HEK293T (cell line): ENCODE measurements around the gene ALLC.
"Not testable (repeated sequence)": the region's sequence is repeated elsewhere in the genome, so short reads cannot be mapped to it uniquely, and the experiment has no call there.

Experiments
- ARNT ChIP-seq: fragments of 450-650 bp; IDR thresholded peaks from 2 replicates; pipeline ENCODE4 v1.6.1; 2017; ENCODE audit warnings: mild to moderate bottlenecking
- BHLHE40 ChIP-seq: fragments of 450-650 bp; IDR thresholded peaks from 2 replicates; pipeline ENCODE4 v1.6.1; 2016; ENCODE audit warnings: mild to moderate bottlenecking, moderate library complexity, borderline replicate concordance
- CTBP1 ChIP-seq: fragments of 450-650 bp; IDR thresholded peaks from 2 replicates; pipeline ENCODE4 v1.6.1; 2016; ENCODE audit warnings: borderline replicate concordance
- FOXK2 ChIP-seq: fragments of 450-650 bp; IDR thresholded peaks from 2 replicates; pipeline ENCODE4 v1.6.1; 2016; ENCODE audit warnings: mild to moderate bottlenecking
- FOXM1 ChIP-seq: fragments of 450-650 bp; IDR thresholded peaks from 2 replicates; pipeline ENCODE4 v1.6.1; 2017; ENCODE audit warnings: mild to moderate bottlenecking, borderline replicate concordance
- HDGF ChIP-seq: fragments of 450-650 bp; IDR thresholded peaks from 2 replicates; pipeline ENCODE4 v1.6.1; 2017; ENCODE audit warnings: antibody characterized with exemption, borderline replicate concordance
- L3MBTL2 ChIP-seq: fragments of 450-650 bp; conservative IDR thresholded peaks from 2 replicates; pipeline ENCODE4 v1.6.1; 2016; ENCODE audit warnings: mild to moderate bottlenecking
- NFRKB ChIP-seq: fragments of 450-650 bp; IDR thresholded peaks from 2 replicates; pipeline ENCODE4 v1.6.1; 2016; ENCODE audit warnings: mild to moderate bottlenecking, moderate library complexity
- SP1 ChIP-seq: fragments of 450-650 bp; IDR thresholded peaks from 2 replicates; pipeline ENCODE4 v1.6.1; 2017
- SUZ12 ChIP-seq: fragments of 450-650 bp; IDR thresholded peaks from 2 replicates; pipeline ENCODE4 v1.6.1; 2016; ENCODE audit warnings: mild to moderate bottlenecking
- TARDBP ChIP-seq: fragments of 450-650 bp; IDR thresholded peaks from 2 replicates; pipeline ENCODE4 v1.6.1; 2016
- ZNF384 ChIP-seq: fragments of 450-650 bp; IDR thresholded peaks from 2 replicates; pipeline ENCODE4 v1.6.1; 2016
- TF ChIP-seq, protein P1 (sequence below): fragments of 450-650 bp; IDR thresholded peaks from 2 replicates; pipeline ENCODE4 v1.6.1; 2016

DNA sequence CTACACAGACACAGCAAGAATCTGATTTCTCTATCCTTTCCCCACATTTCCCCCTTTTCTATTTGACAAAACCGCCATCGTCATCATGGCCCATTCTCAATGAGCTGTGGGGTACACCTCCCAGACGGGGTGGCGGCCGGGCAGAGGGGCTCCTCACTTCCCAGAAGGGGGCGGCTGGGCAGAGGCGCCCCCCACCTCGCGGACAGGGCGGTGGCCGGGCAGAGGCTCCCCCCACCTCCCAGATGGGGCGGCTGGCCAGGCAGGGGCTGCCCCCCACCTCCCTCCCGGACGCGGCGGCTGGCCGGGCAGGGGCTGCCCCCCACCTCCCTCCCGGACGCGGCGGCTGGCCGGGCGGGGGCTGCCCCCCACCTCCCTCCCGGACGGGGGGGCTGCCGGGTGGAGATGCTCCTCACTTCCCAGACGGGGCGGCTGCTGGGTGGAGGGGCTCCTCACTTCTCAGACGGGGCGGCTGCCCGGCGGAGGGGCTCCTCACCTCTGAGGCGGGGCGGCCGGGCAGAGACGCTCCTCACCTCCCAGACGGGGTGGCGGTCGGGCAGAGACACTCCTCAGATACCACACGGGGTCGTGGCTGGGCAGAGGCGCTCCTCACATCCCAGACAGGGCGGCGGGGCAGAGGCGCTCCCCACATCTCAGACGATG, 42.3 kb upstream of the ALLC start:
- not testable (repeated sequence) for TF ChIP-seq NFRKB, FOXK2, SUZ12, HDGF, TARDBP, FOXM1, ZNF384, SP1, CTBP1, BHLHE40, L3MBTL2, ARNT
- TF ChIP-seq, protein P1, sequence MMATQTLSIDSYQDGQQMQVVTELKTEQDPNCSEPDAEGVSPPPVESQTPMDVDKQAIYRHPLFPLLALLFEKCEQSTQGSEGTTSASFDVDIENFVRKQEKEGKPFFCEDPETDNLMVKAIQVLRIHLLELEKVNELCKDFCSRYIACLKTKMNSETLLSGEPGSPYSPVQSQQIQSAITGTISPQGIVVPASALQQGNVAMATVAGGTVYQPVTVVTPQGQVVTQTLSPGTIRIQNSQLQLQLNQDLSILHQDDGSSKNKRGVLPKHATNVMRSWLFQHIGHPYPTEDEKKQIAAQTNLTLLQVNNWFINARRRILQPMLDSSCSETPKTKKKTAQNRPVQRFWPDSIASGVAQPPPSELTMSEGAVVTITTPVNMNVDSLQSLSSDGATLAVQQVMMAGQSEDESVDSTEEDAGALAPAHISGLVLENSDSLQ = not testable (repeated sequence)
